Renal pelvis (tissue), 4 donors: ENCODE results near the gene ROPN1L. TPM values are rescaled to one million over a fixed set of nuclear protein-coding genes. Genes with fewer than 3 reads are reported as not detected.
"Not testable (repeated sequence)": the region's sequence is repeated elsewhere in the genome, so short reads cannot be mapped to it uniquely, and the experiment has no call there.

Experiments used
- DNase-seq: peaks from one replicate; pipeline ENCODE4 v3.0.0-alpha.2; 2013
- polyA plus RNA-seq, 3 donors: library from polyadenylated mRNA; unstranded; fragments of 120-200 nt; gene quantifications; one replicate each; pipeline ENCODE4 v1.2.1, GENCODE V29; 2013; ENCODE audit not compliant: insufficient read length in 3 of 3

The ROPN1L gene
- polyA plus RNA-seq, 3 donors, result 0.67 to 0.97 (median 0.86) TPM

DNA sequence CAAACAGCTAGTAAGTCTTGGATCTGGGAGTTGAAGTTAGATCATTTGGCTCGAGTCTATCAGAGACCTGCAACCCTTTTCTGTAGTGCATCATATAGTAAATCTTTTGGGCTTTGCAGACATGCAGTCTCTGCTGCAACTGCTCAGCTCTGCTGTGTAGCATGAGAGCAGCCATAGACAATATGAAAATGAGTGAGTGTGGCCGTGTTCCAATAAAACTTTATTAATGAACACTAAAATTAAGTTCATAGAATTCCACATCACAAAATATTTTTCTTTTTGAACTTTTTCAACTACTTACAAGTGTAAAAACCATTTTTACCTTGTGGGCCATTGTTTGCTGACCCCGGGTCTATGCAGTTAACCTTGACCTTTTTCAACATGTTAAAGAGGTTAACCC is 35.2 kb downstream of the ROPN1L start:
- no peak for DNase-seq

DNA sequence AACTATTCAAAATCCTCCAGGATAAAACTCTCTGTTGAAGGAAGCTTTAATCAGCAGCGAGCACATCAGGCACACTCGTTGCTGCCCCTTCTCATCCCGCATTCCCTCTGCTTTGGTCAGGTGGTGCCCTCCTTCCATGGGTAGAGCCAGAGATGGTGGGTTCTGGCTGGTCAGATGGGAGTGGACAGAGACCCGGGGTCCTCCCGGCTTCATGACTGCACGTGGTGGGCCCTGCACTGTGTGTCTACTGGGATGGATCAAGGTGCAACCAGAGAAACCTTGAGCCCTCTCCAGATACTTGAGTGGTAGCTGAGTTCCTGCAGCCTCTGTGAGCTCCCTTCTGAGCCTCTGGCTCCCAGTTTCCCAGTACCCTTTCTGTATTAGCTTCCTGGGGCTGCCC is 36.3 kb downstream of the ROPN1L start:
- DNase-seq, result no peak

DNA sequence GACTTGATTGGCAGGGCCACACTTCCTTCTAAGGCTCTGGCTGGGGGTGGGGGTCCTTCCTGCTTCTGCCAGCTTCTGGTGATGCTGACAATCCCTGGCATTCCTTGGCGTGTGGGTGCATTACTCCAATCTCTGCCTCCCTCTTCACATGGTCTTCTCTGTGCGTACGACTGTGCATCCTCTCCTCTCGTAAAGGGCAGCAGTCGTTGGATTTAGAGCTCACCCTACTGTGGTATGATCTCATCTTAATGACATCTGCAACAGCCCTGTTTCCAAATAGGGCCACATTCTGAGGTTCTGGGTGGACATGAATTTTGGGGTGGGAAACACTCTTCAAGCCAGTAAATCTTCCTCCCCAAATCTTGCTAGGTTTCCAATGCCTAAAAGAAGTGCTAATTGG is 36.8 kb downstream of the ROPN1L start:
- no peak for DNase-seq

DNA sequence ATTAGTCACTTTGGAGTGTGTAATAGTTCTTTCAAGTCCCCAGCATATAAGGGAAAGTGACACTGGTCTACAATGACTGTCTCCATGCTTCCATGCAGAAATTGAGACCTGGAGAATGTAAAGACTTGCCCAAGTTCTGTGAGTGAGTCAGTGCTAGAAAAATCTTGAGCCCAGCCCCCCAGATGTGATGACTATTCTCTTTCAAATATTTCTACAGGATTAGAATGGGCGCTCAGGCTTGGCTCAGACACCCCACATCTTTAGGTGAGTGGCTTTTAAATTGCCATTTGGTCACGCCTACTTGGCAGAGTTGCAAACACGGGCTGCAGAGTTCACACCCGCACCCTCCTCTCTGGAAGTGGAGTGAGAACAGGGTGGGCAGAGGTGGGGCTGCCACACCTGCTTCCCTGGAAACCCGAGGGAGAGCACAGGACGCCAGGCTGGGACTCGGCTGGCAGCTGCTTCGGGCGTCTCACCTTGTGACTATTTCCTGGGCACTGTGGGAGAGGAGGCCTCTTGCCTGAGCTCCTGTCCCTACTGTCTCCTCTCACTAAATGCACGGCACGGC is 37.6 kb downstream of the ROPN1L start:
- no peak for DNase-seq

DNA sequence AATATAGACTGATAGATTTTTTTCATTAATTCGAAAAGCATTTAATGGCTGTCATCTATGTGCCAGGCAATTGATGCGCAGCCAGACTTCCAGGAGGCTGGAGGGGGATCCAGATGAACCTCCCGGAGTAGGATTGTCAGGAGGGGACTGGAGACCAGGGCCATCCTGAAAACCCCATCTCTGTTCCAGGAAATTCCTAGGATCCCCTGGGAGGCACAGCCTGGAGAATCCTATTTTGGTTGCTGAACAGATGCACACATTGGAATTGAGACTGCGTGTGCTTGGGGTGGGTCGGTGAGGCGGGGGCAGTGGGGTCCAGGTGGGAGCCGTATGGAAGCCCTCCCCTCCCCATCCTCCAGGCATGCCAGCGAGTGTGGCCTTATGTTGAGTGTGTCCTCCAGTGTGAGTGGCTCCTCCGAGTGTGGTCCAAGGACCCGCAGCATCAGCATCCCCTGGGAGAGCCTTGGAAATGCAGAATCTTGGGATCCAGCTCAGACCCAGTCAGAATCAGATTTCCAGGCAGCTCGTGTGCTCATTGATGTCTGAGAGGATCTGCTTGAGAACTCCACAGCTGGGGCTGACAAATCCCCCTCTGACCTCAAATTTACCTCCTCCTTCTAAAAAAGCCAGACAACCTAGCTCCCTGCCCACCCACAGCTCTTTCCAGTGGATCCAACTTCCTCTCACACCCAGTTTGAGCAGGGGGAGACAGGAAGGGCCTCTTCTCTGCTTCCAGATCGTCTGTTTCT is 38.7 kb downstream of the ROPN1L start:
- DNase-seq, result no peak

DNA sequence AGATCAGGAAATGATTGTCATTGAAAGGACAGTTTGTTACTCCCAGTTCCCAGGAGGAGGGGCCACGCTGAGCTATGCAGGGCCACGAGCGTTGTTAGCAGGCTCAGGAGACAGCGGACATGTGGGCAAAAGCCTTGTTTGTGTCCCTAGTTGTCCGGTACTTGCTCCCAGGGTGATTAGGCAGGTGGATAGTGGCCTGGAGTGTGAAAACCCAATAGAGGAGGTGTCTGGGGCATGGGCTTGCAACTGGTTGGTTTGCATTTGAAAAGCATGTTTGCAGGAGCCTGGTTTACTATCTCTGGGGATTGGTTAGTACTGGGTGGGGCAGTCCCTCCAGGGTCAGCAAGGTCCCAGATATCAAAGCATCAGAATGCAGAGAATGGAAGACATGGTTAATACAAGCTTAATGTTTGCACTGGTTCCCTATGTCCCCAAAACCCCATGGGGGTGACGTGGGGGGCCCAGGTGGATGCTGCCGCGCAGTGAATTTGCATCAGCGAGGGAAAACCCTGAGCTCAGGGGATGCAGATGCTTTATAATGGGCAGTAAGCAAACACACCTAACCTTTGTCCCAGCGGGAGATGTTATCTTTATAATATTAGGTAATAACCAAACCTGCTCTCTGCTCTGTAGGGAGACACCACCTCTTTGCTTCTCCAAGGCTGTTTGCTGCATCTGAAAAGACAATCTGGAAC is 39.7 kb downstream of the ROPN1L start:
- DNase-seq, result no peak

DNA sequence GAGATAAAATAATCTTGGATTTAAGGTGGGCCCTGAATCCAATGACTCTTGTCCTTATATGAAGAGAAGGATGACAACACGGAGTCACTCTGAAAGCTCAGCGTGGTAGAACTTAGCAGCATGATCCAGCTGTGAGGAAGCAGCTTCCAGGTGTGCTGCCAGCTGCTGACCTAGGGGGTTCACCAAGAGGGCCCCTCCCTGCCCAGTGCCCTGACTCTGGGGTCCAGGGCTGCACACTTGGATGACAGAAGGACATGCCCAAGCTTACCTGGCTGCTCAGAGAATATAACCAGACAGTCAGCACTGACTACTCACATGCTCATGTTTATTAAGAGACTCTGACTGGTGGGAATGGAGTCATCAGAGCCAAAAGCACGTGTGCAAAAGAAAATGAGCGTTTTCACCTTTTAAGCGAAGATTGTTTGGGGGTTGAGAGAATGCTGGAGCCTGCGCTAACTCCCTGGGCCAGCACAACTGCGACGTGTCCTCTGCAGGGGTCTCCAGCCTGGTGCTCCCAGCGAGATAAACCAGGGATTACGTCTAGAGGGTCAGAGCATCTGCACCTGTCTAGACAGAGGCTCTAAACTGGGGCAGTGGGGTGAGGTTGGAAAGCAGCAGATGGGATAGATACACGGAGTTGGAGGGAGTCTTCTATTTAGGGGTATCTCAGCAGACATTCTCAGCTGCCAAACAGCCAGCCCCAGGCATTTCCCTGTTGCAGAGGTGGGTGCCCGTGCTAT is 41.3 kb downstream of the ROPN1L start:
- no peak for DNase-seq

DNA sequence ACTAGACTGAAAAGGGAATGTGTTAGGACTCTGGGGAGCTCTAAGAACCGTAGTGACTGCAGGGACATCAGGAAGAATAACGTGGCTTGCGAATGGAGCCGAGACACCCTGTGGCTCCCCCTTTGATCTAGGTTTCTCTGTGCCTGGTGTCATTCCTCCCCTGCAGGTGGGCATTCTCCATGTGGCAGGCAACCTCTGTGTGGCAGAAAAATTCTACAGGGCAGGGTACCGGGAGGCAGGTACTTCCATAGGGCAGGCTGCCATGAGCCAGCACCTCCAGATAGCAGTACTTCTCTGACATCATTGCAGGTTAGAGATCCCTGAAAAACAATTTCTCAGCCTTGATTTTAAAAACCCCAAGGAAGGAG is 43.1 kb downstream of the ROPN1L start:
- no peak for DNase-seq

DNA sequence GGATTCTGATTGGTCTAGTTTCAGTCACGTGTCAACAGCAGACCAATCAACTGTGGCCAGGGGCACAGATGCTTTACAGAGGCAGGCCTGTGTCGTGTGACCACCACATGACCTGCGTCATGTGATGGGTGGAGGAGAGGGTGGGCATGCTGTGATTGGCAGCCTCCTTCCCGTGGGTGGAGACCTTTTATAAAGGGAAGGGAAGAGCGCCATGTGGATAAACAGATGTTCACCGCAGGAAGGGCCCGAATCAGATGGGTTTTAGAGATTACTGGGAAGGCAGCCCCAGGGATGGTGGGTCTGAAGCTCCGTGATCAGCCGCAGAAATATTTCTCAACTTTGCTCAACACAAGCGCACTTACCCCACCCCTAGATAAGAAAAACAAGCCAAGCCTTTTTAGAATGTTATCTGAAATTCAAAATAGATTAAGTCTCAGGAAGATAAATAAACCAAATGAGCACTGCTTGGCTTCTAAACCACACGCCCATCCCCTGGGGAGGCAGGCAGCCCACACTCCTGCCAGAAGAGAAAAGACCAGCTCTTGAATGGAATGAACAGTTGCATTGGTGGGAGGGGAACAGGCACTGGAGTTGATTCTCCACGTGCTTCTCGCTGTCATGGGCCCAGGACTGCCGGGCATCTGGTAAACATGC is 43.6 kb downstream of the ROPN1L start:
- no peak for DNase-seq

DNA sequence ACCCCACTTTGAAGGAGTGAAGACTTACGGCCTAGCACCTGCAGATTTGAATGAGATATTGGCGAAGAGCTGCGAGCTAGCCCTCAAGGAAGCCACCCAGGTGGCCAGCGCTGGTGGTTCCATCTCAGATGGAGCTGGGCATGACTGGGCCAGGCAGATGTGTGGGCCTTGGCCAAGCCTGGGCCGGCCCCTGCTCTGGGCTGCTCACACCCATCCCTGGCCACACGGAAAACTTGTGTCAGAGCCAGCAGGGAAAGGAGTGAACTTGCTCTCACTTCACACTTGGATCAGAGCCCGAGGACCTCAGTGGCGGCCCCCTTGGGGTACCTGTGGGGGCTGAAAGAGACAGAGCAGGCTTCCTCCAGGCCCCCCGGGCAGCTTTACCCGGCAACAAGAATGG is 44.2 kb downstream of the ROPN1L start:
- no peak for DNase-seq

DNA sequence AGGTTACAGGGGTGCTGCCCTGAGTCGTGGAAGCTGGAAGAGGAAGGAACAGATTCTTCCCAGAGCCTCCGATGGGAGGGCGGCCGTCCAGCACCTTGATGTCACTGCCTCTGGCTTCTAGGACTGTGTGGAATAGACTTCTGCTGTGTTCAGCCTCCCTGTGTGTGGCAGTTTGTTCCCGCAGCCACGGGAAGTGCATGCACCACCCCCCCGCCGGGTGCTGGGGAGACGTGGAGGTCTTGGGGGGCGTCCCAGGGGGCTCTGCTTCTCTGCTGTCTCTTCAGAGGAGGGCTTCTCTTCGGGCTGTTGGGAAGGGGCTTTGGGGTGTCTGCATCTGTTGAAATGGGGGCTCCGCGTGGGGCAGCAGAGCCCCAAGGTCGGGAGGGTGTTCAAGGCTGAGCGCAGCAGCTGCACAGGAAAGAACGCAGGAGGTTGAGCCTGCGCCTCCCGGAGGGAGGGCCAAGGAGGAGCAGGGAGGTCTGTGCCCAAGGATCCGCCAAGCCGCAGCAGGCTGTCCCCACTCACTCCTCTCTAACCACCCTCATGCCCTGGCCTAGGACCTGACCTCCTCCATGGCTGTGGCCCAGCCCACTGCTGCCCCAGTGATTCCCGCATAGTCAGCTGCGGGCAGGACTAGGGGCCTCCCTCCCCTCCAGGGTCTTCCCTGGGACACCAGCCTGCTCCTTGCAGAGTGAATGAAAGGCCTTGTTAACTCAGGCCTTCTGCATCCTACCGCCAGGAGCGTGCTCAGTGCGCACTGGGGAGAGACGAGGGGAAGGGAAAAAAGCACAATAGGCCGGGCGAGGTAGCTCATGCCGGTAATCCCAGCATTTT is 45.0 kb downstream of the ROPN1L start:
- DNase-seq, result no peak

DNA sequence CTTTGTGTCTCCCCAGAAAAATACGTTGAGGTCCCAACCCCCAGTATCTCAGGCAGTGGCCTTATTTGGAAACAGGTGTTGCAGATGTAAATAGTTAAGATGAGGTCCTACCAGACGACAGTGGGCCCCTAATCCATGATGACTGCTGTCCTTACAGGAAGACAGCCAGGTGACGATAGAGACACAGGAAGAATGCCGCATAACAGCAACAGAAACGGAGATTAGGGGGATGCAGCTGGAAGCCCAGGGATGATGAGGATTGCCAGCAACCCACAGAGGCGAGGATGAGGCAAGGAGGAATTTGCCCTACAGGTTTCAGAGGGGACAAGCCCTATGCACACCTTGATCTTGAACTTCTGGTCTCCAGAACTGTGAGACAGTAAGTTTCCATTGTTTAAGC is 46.5 kb downstream of the ROPN1L start:
- DNase-seq, result no peak

DNA sequence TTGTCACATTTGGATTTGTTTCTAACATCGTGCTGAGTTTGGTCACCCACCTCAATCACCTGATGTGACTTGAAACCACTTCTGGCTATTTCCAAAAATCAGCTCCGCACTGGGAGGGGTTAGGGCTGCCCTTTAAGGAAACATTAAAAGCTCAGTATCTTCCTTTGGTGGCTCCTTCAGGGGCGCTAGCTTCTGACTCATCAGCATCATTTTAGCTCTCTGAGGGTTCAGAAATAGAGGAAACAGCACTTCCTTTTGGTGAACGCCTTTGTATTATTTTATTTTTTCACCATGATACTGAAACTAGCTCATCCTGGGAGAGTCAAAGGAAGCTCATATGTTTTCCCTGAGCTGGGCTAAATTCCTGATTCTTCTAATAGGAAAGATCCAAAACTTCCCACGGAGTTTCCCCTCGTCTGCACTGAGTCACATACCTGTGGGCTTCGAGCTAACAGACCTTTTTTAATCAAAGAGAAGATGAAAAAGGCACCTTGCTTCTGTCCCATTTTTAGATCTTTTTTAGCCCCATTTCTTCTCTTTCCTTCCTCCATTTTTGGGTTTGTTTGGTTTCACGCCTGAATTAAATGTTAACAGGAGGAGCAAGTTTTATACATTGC is 48.2 kb downstream of the ROPN1L start:
- no peak for DNase-seq

DNA sequence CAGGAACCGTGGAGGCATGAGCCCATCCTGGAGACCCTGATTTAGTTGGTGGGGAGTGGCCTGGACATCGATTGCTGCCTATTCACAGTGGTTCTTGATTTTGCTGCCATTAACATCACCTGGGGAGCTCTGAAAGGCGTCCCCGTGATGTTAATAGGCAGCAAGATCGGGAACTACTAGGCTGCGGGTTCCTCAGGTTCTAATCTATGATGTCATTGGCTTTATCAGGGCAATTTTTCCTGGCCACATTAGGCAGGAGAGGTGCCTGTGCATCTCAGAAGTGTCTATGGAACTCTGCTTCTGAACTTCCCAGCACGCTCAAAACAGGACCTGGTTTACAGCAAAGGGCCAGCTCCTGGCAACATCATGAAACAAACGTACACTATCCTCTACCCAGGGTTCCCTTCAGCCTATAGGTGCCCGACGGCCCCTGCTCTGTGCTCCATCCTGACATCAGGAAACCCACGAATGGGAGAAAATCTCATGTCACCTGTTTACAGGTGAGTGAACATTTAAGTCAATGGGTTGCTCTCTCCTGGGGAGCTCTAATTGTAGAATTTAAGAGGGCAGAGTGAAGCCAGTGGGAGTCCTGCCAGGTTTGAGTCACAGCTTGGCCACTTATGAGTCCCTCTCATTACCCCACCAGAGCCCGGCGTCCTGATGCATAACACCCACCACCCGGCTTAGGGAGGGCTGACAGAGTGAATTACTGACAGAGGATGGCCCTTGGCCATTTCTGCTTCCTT is 49.4 kb downstream of the ROPN1L start:
- no peak for DNase-seq

DNA sequence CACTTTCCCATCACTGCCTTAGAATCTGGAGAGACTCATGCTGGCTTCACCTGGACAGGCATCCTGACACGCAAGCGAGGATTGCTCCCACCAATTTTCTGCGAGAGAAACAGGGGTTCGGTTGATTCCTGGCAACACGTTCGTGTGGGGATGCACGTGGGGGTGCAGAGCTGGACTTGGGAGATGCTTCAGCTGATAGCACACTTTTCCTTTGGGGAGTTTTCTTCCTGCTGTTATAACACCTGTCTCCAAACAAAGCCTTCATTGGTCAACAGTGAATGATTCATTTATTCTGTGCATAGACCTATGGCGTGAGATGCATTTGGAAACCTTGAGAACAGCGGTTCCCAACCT is 50.0 kb downstream of the ROPN1L start:
- no peak for DNase-seq

DNA sequence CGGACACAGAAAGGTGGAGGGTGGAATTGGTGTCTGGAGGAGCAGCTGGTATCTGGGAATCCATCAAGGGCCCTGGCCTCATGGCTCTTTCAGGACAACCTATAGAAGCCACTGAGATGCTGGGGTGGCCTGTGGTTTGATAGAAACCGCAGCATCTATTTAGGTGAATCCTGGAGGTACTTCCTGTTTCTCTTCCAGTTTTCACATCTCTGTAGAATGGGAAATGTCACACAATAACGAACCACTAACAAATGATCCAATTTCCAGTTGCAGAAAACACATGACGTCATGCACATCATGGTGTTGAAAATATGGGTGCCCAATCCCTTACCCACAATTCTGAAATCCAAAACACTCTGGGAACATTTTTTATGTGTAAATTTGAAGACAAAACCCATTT is 52.2 kb downstream of the ROPN1L start:
- no peak for DNase-seq

DNA sequence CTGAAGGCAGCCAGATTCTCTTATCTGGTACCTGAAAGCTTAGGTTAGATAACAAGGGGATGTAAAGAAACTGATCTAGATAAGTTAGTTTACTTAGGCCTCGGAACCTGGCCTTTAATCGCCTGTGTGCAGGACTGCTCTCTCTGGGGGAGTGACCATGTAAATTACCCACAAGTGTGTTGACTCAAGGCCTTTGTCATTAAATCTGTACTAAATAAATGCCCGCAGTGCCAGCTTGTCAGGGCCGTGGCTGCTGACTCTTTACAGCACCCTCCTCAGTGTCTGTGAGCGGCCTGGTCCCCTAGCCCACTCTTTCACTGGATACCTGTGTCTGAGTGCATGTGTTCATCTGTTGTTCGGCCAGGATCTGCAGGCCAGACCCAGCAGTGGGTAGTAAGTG is 52.8 kb downstream of the ROPN1L start:
- DNase-seq, result not testable (repeated sequence)

DNA sequence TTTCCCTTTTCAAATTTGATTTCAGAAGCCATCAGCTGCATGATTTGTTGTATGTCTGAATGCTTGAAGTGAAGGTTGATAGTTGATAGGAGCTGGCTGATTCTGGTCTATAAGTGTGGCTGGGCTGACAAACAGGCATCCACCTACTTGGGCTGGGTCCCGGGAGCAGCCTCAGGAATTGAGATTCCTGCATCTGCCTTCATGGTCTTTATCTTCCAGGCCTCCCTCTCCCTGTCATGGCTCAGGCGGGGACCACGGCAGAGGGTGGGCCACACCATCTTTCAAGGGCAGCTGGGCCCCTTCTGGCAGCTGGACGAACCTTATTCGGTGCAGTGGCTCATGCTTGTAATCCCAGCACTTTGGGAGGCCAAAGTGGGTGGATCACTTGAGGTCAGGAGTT is 55.9 kb downstream of the ROPN1L start:
- DNase-seq, result no peak

DNA sequence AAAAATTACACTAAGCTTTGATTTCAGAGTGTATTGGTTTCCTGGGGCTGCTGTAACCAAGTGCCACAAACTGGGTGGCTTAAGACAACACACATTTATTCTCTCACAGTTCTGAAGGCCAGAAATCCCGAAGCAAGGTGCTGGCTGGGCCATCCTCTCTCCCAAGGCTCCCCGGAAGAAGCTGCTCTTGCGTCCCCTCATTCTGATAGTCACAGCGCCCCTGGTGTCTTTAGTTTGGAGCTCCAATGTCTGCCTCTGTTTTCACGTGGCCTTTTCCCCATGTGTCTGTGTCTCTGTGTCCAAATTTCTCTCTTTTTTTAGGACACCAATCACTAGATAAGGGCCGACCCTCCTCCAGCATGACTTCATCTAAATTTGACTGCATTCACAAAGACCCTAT is 56.7 kb downstream of the ROPN1L start:
- DNase-seq, result no peak

DNA sequence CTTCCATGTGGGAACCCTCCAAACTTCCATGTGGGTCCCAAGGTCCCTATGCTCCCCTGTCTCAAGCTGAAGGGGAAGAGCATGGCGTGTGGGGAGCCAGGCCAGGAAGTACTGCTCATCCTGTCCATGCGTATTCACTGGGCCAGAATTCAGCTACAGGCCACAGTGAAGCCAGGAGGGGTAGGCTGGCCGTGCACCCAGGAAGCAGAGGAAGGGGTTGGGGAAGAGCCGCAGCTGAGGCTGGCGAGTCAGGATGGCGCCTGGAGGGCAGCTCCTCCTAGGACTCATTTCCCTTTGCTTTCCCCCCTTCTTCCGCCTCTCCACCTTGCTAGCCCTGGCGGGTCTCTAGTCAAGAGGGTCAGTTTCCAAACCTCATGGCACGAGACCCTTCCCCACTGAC is 57.4 kb downstream of the ROPN1L start:
- no peak for DNase-seq
